ENCODE results near the gene TMPRSS6. TPM values are rescaled to one million over a fixed set of nuclear protein-coding genes. Genes with fewer than 3 reads are reported as not detected.
A peak's percentile ranks its signal among the peaks of the same experiment; 100 is the strongest.

The TMPRSS6 gene
- polyA plus RNA-seq, 3 donors: not detected

DNA sequence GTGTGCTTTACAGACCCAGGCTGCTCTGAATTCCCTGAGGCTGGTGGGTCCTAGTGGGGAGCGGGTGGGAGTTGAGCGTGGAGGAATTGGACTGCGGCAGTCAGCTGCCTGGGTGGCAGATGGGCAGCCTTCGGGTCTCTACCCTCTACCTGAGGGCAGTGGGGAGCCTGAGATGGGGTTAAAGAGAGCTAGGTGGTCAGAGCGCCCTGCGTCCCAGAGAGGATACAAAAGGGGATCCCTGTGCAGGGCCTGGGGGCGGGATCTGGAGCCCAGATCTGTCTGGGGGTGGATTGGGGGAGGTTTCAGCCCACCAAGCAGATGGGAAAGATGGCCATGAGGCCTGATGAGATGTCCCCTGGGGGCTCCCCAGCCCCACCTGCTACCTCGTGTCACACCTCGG lies 39.8 kb downstream of the TMPRSS6 start:
- Mint-ChIP-seq H3K4me1 (no peaks in the 10 kb centered on the region), H3K4me3 (peak overlapping the region in 1 of 2 donors; percentile 13), H3K27ac (no peak overlapping the region), H3K9me3 (peaks cover 0 to 5% (median 0%) of the 10 kb centered on the region in 7 donors), H3K36me3 (no peaks in the 10 kb centered on the region), H3K27me3 (ENCODE audit: low read depth in 3 of 3) (peaks cover 26 to 36% (median 36%) of the 10 kb centered on the region in 3 donors)
- TF ChIP-seq CTCF (IDR thresholded peaks at IDR 0.05): no peak
- Histone ChIP-seq H3K4me1 (ENCODE audit: control insufficient read depth in 1 of 2, insufficient read depth in 2 of 2, low read length in 2 of 2) (no peaks in the 10 kb centered on the region), H3K9me3 (replicated peaks in 1 of 2; ENCODE audit: control insufficient read depth in 1 of 2, insufficient read depth in 1 of 2, low read length in 2 of 2) (no peaks in the 10 kb centered on the region), H4K20me1 (ENCODE audit: insufficient read depth, low read length) (no peaks in the 10 kb centered on the region), H3K4me2 (replicated peaks; ENCODE audit: extremely low read depth, low read length, poor library complexity, severe bottlenecking) (no peak overlapping the region), H2AFZ (ENCODE audit: insufficient read depth, low read depth, low read length, poor library complexity, severe bottlenecking) (no peak overlapping the region), H3K27me3 (ENCODE audit: control insufficient read depth in 2 of 2, insufficient read depth in 2 of 2, low read length in 2 of 2) (peaks cover 10 to 36% of the 10 kb centered on the region in 2 donors), H3K9ac (ENCODE audit: insufficient read depth, low read length, poor library complexity, severe bottlenecking) (no peak overlapping the region), H3K79me2 (ENCODE audit: insufficient read depth, low read length) (no peaks in the 10 kb centered on the region), H3K27ac (ENCODE audit: low read depth in 1 of 2, low read length in 2 of 2) (no peak overlapping the region), H3K4me3 (replicated peaks in 1 of 3; ENCODE audit: low read depth in 2 of 3, low read length in 3 of 3) (no peak overlapping the region), H3K36me3 (replicated peaks in 1 of 2; ENCODE audit: control insufficient read depth in 1 of 2, insufficient read depth in 2 of 2, low read length in 2 of 2) (no peaks in the 10 kb centered on the region)
- intact Hi-C loops (cut with micrococcal nuclease): no loop called here
- no peak for DNase-seq
- WGBS (ENCODE audit: insufficient coverage): 80% methylated on average over 9 of the region's 9 CpGs

GRCh38 chr22:37069319-37069718 lies 40.2 kb downstream of the TMPRSS6 start:
- peaks cover 0 to 5% (median 0%) of the 10 kb centered on the region in 7 donors for H3K9me3 Mint-ChIP-seq
- Histone ChIP-seq H3K9me3 (replicated peaks in 1 of 2; ENCODE audit: control insufficient read depth in 1 of 2, insufficient read depth in 1 of 2, low read length in 2 of 2) (no peaks in the 10 kb centered on the region), H4K20me1 (ENCODE audit: insufficient read depth, low read length) (no peaks in the 10 kb centered on the region), H3K9ac (ENCODE audit: insufficient read depth, low read length, poor library complexity, severe bottlenecking) (no peak overlapping the region), H3K27ac (ENCODE audit: low read depth in 1 of 2, low read length in 2 of 2) (no peak overlapping the region), H3K27me3 (ENCODE audit: control insufficient read depth in 2 of 2, insufficient read depth in 2 of 2, low read length in 2 of 2) (peaks cover 10 to 36% of the 10 kb centered on the region in 2 donors), H3K4me2 (replicated peaks; ENCODE audit: extremely low read depth, low read length, poor library complexity, severe bottlenecking) (no peak overlapping the region), H3K36me3 (replicated peaks in 1 of 2; ENCODE audit: control insufficient read depth in 1 of 2, insufficient read depth in 2 of 2, low read length in 2 of 2) (no peaks in the 10 kb centered on the region), H3K4me3 (replicated peaks in 1 of 3; ENCODE audit: low read depth in 2 of 3, low read length in 3 of 3) (no peak overlapping the region), H3K79me2 (ENCODE audit: insufficient read depth, low read length) (no peaks in the 10 kb centered on the region), H3K4me1 (ENCODE audit: control insufficient read depth in 1 of 2, insufficient read depth in 2 of 2, low read length in 2 of 2) (no peaks in the 10 kb centered on the region), H2AFZ (ENCODE audit: insufficient read depth, low read depth, low read length, poor library complexity, severe bottlenecking) (no peak overlapping the region)
- H3K4me1 Mint-ChIP-seq: no peaks in the 10 kb centered on the region
- TF ChIP-seq CTCF (IDR thresholded peaks at IDR 0.05): no peak
- no peak for DNase-seq
- intact Hi-C loops (cut with micrococcal nuclease): no loop called here
- no peak overlapping the region for H3K27ac Mint-ChIP-seq
- peaks cover 0 to 1% of the 10 kb centered on the region in 2 donors for H3K36me3 Mint-ChIP-seq
- H3K4me3 Mint-ChIP-seq: peak overlapping the region in 1 of 2 donors; percentile 36
- H3K27me3 Mint-ChIP-seq (ENCODE audit: low read depth in 3 of 3): peaks cover 25 to 38% (median 36%) of the 10 kb centered on the region in 3 donors
- 43% methylated on average over 4 of the region's 11 CpGs for WGBS (ENCODE audit: insufficient coverage)

Measured in CD14-positive monocyte (primary cell).